ENCODE measurements around the gene DGCR8.

The DGCR8 gene

GRCh38 chr22:20083891-20084546, 4.0 kb downstream of the DGCR8 start:
- DNase-seq (ENCODE audit: low read depth) = no peak

GRCh38 chr22:20084547-20085413, 4.7 kb downstream of the DGCR8 start:
- peak; percentile 12 for DNase-seq (ENCODE audit: low read depth)
- peak; percentile 34 for TF ChIP-seq CTCF (conservative IDR thresholded peaks at IDR 0.05; ENCODE audit: low read depth, low read length)
- H3K4me3 ChIP-seq (ENCODE audit: low read depth, low read length) = no peak overlapping the region

More at GRCh38 chr22:20083891-20084546, 4.0 kb downstream of the DGCR8 start:
- no peak for TF ChIP-seq CTCF (conservative IDR thresholded peaks at IDR 0.05; ENCODE audit: low read depth, low read length)
- no peak overlapping the region for H3K4me3 ChIP-seq (ENCODE audit: low read depth, low read length)

GRCh38 chr22:20085651-20086050, 5.6 kb downstream of the DGCR8 start:
- no peak for TF ChIP-seq CTCF (conservative IDR thresholded peaks at IDR 0.05; ENCODE audit: low read depth, low read length)
- DNase-seq (ENCODE audit: low read depth) = no peak
- H3K4me3 ChIP-seq (ENCODE audit: low read depth, low read length) = no peak overlapping the region

GRCh38 chr22:20086101-20086599, 6.1 kb downstream of the DGCR8 start:
- no peak for TF ChIP-seq CTCF (conservative IDR thresholded peaks at IDR 0.05; ENCODE audit: low read depth, low read length)
- DNase-seq (ENCODE audit: low read depth) = no peak
- H3K4me3 ChIP-seq (ENCODE audit: low read depth, low read length) = no peak overlapping the region

- no peak for TF ChIP-seq CTCF (conservative IDR thresholded peaks at IDR 0.05; ENCODE audit: low read depth, low read length)
- no peak overlapping the region for H3K4me3 ChIP-seq (ENCODE audit: low read depth, low read length)
- no peak for DNase-seq (ENCODE audit: low read depth)
Observed at GRCh38 chr22:20086763-20087162, 6.7 kb downstream of the DGCR8 start.

- no peak for TF ChIP-seq CTCF (conservative IDR thresholded peaks at IDR 0.05; ENCODE audit: low read depth, low read length)
- DNase-seq (ENCODE audit: low read depth) = no peak
- H3K4me3 ChIP-seq (ENCODE audit: low read depth, low read length) = no peak overlapping the region
Observed at GRCh38 chr22:20087319-20088262, 7.5 kb downstream of the DGCR8 start.

Measured in choroid plexus epithelial cell (primary cell).